ENCODE results near the gene DBP.

The DBP gene

GRCh38 chr19:48631225-48631624 lies 6.0 kb downstream of the DBP start:
- no peak for ATAC-seq (replicated peaks)
- Mint-ChIP-seq H3K36me3 (peaks cover 11 to 20% of the 10 kb centered on the region in 2 donors), H3K4me3 (no peak overlapping the region), H3K27ac (no peak overlapping the region), H3K27me3 (no peaks in the 10 kb centered on the region), H3K4me1 (peaks cover 33 to 63% of the 10 kb centered on the region in 2 donors), H3K9me3 (no peaks in the 10 kb centered on the region)
- DNase-seq, result no peak

DNA sequence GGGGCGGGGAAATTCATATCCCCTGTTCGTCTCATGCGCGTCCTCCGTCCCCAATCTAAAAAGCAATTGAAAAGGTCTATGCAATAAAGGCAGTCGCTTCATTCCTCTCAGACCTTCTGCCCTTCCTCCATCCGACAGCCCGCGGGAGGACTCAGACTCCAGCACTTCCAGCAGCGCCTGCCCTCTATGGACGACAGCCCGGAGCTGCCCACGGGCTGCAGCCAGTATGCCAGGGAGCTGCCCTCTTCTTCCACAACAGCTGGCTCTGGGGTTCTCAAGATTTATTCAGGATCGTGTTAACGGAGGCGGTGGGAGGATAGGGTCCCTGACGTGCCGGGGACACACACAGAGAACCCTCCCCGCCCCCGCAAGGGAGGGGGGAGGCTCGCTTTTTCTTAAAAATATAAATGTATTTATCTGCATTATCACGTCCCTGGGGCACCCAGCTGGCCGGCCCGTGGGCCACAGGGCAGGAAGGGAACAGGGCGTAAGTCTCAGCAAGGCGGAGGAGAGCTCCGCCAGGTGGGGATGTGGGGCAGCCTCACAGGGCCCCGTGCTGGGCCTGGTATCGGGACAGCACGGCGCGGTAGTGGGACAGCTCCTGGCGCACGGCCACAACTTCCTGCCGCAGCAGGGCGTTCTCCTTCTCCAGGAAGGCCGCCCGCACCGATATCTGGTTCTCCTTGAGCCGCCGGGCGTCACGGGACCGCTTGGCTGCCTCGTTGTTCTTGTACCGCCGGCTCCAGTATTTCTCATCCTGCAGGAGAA lies 6.7 kb downstream of the DBP start:
- peaks cover 9 to 20% of the 10 kb centered on the region in 2 donors for H3K36me3 Mint-ChIP-seq
- H3K4me3 Mint-ChIP-seq, result no peak overlapping the region
- H3K4me1 Mint-ChIP-seq, result peaks cover 34 to 64% of the 10 kb centered on the region in 2 donors
- DNase-seq, result no peak
- no peaks in the 10 kb centered on the region for H3K9me3 Mint-ChIP-seq
- no peak for ATAC-seq (replicated peaks)
- H3K27ac Mint-ChIP-seq, result peak overlapping the region; percentile 79
- H3K27me3 Mint-ChIP-seq, result no peaks in the 10 kb centered on the region

- no peaks in the 10 kb centered on the region for H3K27me3 Mint-ChIP-seq
- no peak for DNase-seq
Measured at GRCh38 chr19:48629599-48630295, 7.4 kb downstream of the DBP start.

DNA sequence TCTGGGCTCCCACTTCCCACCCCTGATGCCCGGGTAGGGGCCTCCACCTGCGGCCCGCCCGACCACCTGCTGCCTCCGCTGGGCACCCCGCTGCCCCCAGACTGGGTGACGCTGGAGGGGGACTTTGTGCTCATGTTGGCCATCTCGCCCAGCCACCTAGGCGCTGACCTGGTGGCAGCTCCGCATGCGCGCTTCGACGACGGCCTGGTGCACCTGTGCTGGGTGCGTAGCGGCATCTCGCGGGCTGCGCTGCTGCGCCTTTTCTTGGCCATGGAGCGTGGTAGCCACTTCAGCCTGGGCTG lies 7.9 kb downstream of the DBP start:
- no peak overlapping the region for H3K4me3 Mint-ChIP-seq
- ATAC-seq (replicated peaks), result no peak
- no peaks in the 10 kb centered on the region for H3K27me3 Mint-ChIP-seq
- peaks cover 35 to 65% of the 10 kb centered on the region in 2 donors for H3K4me1 Mint-ChIP-seq
- H3K27ac Mint-ChIP-seq, result no peak overlapping the region
- H3K9me3 Mint-ChIP-seq, result no peaks in the 10 kb centered on the region
- H3K36me3 Mint-ChIP-seq, result peaks cover 13 to 20% of the 10 kb centered on the region in 2 donors
- no peak for DNase-seq

More at GRCh38 chr19:48629599-48630295, 7.4 kb downstream of the DBP start:
- ATAC-seq (replicated peaks), result no peak
- Mint-ChIP-seq H3K27ac (no peak overlapping the region), H3K4me1 (peaks cover 33 to 65% of the 10 kb centered on the region in 2 donors), H3K9me3 (no peaks in the 10 kb centered on the region), H3K4me3 (no peak overlapping the region), H3K36me3 (peaks cover 12 to 20% of the 10 kb centered on the region in 2 donors)

GRCh38 chr19:48628486-48629296 lies 8.5 kb downstream of the DBP start:
- H3K4me1 Mint-ChIP-seq, result peaks cover 37 to 65% of the 10 kb centered on the region in 2 donors
- peaks cover 17 to 23% of the 10 kb centered on the region in 2 donors for H3K36me3 Mint-ChIP-seq
- no peak for DNase-seq
- H3K9me3 Mint-ChIP-seq, result no peaks in the 10 kb centered on the region
- no peak overlapping the region for H3K4me3 Mint-ChIP-seq
- H3K27me3 Mint-ChIP-seq, result no peaks in the 10 kb centered on the region
- H3K27ac Mint-ChIP-seq, result peak overlapping the region; percentile 85
- ATAC-seq (replicated peaks), result no peak

DNA sequence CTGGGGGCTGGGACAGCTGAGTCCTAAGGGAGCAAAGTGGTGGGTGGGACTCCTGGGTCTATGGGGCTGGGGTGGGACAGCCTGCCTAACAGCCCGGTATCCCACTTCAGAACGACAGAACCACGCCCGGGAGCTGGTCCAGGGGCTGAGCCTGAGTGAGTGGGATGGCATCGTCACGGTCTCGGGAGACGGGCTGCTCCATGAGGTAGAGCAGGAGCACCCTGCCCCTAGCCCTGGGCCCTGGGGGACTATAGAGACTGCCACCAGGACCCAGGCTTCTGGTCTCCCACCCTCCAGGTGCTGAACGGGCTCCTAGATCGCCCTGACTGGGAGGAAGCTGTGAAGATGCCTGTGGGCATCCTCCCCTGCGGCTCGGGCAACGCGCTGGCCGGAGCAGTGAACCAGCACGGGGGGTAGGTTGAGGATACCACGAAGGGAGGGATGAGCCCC lies 9.3 kb downstream of the DBP start:
- no peak overlapping the region for H3K27ac Mint-ChIP-seq
- no peaks in the 10 kb centered on the region for H3K27me3 Mint-ChIP-seq
- no peak for ATAC-seq (replicated peaks)
- H3K4me3 Mint-ChIP-seq, result no peak overlapping the region
- peaks cover 36 to 64% of the 10 kb centered on the region in 2 donors for H3K4me1 Mint-ChIP-seq
- peaks cover 22 to 29% of the 10 kb centered on the region in 2 donors for H3K36me3 Mint-ChIP-seq
- DNase-seq, result no peak
- no peaks in the 10 kb centered on the region for H3K9me3 Mint-ChIP-seq

DNA sequence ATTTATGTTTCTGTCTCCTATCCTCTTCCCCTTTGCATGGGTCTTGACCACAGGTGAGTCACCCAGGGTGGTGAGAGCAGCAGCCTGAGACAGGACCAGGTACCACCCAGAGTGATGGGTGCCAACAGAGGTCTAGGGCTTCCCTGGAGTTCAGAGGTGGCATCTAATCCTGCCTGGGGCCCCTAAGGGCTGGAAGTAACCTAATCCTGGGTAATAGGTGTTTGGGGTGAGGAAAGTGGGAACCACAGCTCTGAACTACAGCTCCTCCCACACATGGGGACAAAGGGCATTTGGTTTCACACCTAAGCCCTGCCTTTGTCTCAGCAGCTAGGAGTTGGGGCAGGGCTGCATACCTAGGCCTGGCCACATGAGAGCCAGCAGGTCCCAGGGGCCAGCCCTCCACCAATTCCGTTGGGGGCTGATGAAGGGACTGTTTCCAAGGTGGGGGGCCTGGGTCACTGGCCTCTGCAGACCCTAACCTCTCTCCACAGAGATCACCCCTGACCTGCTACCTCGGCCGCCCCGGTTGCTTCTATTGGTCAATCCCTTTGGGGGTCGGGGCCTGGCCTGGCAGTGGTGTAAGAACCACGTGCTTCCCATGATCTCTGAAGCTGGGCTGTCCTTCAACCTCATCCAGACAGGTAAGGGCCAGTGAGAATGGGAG lies 9.8 kb downstream of the DBP start:
- peaks cover 34 to 63% of the 10 kb centered on the region in 2 donors for H3K4me1 Mint-ChIP-seq
- H3K9me3 Mint-ChIP-seq, result no peaks in the 10 kb centered on the region
- H3K27me3 Mint-ChIP-seq, result no peaks in the 10 kb centered on the region
- ATAC-seq (replicated peaks) (peak; percentile 25 to 33), DNase-seq (no peak)
- peak overlapping the region; percentile 73 for H3K27ac Mint-ChIP-seq
- H3K4me3 Mint-ChIP-seq, result no peak overlapping the region
- H3K36me3 Mint-ChIP-seq, result peaks cover 22 to 31% of the 10 kb centered on the region in 2 donors

DNA sequence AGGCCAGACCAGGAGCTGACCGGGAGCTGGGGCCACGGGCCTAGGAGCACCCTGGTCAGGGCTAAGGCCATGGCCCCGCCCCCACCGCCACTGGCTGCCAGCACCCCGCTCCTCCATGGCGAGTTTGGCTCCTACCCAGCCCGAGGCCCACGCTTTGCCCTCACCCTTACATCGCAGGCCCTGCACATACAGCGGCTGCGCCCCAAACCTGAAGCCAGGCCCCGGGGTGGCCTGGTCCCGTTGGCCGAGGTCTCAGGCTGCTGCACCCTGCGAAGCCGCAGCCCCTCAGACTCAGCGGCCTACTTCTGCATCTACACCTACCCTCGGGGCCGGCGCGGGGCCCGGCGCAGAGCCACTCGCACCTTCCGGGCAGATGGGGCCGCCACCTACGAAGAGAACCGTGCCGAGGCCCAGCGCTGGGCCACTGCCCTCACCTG lies 11.3 kb downstream of the DBP start:
- Mint-ChIP-seq H3K36me3 (peaks cover 26 to 38% of the 10 kb centered on the region in 2 donors), H3K27ac (peak overlapping the region; percentile 66), H3K4me1 (peaks cover 42 to 65% of the 10 kb centered on the region in 2 donors), H3K9me3 (no peaks in the 10 kb centered on the region), H3K27me3 (no peaks in the 10 kb centered on the region), H3K4me3 (peak overlapping the region in 1 of 2 donors; percentile 87)
- DNase-seq (no peak), ATAC-seq (replicated peaks) (no peak)

GRCh38 chr19:48624791-48625723 lies 12.1 kb downstream of the DBP start:
- H3K36me3 Mint-ChIP-seq, result peaks cover 24 to 31% of the 10 kb centered on the region in 2 donors
- H3K27ac Mint-ChIP-seq, result peak overlapping the region; percentile 94
- H3K9me3 Mint-ChIP-seq, result no peaks in the 10 kb centered on the region
- H3K4me3 Mint-ChIP-seq, result peak overlapping the region; percentile 87
- ATAC-seq (replicated peaks), result no peak
- no peaks in the 10 kb centered on the region for H3K27me3 Mint-ChIP-seq
- H3K4me1 Mint-ChIP-seq, result peaks cover 42 to 61% of the 10 kb centered on the region in 2 donors
- DNase-seq, result no peak

GRCh38 chr19:48624067-48624594 lies 13.0 kb downstream of the DBP start:
- Mint-ChIP-seq H3K4me1 (peaks cover 48 to 69% of the 10 kb centered on the region in 2 donors), H3K4me3 (peak overlapping the region; percentile 87), H3K27ac (peak overlapping the region; percentile 94), H3K36me3 (peaks cover 21 to 29% of the 10 kb centered on the region in 2 donors), H3K9me3 (no peaks in the 10 kb centered on the region), H3K27me3 (no peaks in the 10 kb centered on the region)
- DNase-seq, result peak; percentile 95
- ATAC-seq (replicated peaks), result peak; percentile 78 to 81

DNA sequence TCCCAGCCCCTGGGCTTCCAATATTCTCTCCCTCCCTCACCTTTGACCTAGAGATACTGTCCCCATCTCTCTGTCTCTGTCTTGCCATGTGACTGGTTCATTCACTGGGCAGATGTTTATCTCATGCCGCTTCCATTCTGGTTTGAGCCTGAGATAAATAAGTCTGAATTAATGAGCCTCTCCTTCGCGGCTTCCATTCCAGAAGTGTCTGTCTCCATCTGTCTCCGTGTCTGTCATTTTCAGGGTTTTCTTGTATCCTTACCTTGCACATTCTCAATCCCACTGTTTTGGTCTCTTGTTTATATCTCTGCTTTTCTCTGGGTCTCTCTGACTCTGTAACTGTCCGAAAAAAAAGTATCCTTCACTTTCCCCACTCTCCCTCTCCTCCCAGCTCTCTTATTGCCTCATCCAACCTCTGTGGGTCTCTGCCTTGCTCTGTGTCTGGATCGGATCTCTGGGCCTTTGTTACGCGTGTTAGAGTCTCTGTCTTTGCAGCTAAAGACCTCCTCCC lies 13.6 kb downstream of the DBP start:
- H3K4me1 Mint-ChIP-seq, result peaks cover 48 to 72% of the 10 kb centered on the region in 2 donors
- H3K4me3 Mint-ChIP-seq, result peak overlapping the region; percentile 87
- peaks cover 24 to 30% of the 10 kb centered on the region in 2 donors for H3K36me3 Mint-ChIP-seq

DNA sequence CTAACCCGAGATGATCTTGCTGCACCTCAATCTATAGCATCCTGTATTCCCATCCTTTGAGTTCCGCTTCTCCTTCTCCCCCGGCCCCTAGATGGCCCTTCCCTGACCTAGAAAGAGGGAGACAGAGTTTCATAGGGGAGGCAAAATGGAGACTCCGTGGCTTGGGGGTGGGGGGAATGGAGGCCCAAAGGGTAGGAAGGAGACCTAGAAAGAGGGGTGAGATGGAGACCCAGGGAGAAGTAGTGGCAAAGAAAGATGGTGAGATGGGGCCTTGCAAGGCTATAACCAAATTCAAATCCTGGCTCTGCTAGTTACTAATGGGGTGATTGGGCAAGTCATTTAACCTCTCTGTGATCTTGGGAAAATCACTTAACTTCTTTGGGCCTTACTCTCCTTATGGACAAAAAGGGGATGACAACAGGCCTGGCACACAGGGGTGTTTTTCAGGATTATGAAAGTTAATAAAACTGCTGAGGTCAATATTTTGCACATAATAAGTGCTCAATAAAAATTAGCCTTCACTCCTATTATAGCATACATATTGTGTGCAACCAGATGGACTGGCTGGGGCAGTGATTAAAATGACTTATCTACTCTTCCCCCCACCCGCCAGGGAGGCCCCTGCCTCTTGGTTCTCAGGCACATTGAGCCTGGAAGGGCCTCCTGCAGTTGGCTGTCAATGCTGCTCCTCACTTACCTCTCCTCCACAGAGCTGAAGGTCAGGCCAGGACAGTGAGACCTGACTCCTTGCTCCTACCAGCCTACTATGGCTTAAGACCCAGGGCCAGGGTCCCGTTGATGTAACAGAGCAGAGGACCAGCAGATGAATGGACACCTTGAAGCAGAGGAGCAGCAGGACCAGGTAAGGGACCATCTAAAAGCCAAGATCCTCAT lies 17.2 kb downstream of the DBP start:
- Mint-ChIP-seq H3K9me3 (no peaks in the 10 kb centered on the region), H3K4me3 (peak overlapping the region; percentile 89 to 99), H3K27ac (peak overlapping the region; percentile 100), H3K4me1 (peaks cover 46 to 80% of the 10 kb centered on the region in 2 donors), H3K36me3 (peaks cover 55 to 63% of the 10 kb centered on the region in 2 donors), H3K27me3 (no peaks in the 10 kb centered on the region)
- ATAC-seq (replicated peaks), result no peak
- no peak for DNase-seq

More for the DNA sequence above, 13.6 kb downstream of the DBP start:
- Mint-ChIP-seq H3K27ac (peak overlapping the region; percentile 94), H3K9me3 (no peaks in the 10 kb centered on the region), H3K27me3 (no peaks in the 10 kb centered on the region)
- ATAC-seq (replicated peaks) (no peak), DNase-seq (no peak)
